Hematopoietic multipotent progenitor cell treated with erythropoietin and hydrocortisone succinate and interleukin-3 and kit ligand, for 8 days (in vitro differentiated cells): ENCODE results near the gene GPS1.
"Not testable (repeated sequence)": the region's sequence is repeated elsewhere in the genome, so short reads cannot be mapped to it uniquely, and the experiment has no call there.

Experiments
- DNase-seq: peaks from one replicate; pipeline ENCODE4 v3.0.0-alpha.2; 2015

GPS1 gene

GRCh38 chr17:82029391-82029790, 22.3 kb upstream of the GPS1 start:
- DNase-seq: no peak

GRCh38 chr17:82029990-82030469, 21.7 kb upstream of the GPS1 start:
- DNase-seq: no peak

- peak; percentile 76 for DNase-seq
Observed at GRCh38 chr17:82030470-82031302, 21.0 kb upstream of the GPS1 start.

- no peak for DNase-seq
Observed at GRCh38 chr17:82031303-82031884, 20.3 kb upstream of the GPS1 start, which contains the start of gene RAC3. RAC3 (plus strand) TSS chr17:82031678; CDS start chr17:82031762, 84 bp downstream.

GRCh38 chr17:82031885-82032627, 19.6 kb upstream of the GPS1 start:
- DNase-seq: peak; percentile 11

GRCh38 chr17:82033359-82034085, 18.2 kb upstream of the GPS1 start:
- DNase-seq: no peak

GRCh38 chr17:82034371-82035011, 17.2 kb upstream of the GPS1 start:
- no peak for DNase-seq

GRCh38 chr17:82035488-82035887, 16.2 kb upstream of the GPS1 start:
- no peak for DNase-seq

GRCh38 chr17:82035956-82036633, 15.6 kb upstream of the GPS1 start:
- DNase-seq: no peak

GRCh38 chr17:82036634-82037091, 15.0 kb upstream of the GPS1 start:
- DNase-seq: no peak

GRCh38 chr17:82037092-82037888, 14.4 kb upstream of the GPS1 start, which contains the start of gene DCXR:
DCXR (minus strand) TSS chr17:82037697; CDS start chr17:82037682, 15 bp downstream.
- peak; percentile 97 for DNase-seq

GRCh38 chr17:82037889-82038195, 13.9 kb upstream of the GPS1 start:
- DNase-seq: no peak

GRCh38 chr17:82038796-82039409, 12.8 kb upstream of the GPS1 start:
- not testable (repeated sequence) for DNase-seq

- DNase-seq: no peak
Observed at GRCh38 chr17:82039695-82040299, 11.9 kb upstream of the GPS1 start.

GRCh38 chr17:82041144-82041814, 10.4 kb upstream of the GPS1 start:
- no peak for DNase-seq

- no peak for DNase-seq
Observed at GRCh38 chr17:82042649-82043048, 9.0 kb upstream of the GPS1 start.

- DNase-seq: no peak
Observed at GRCh38 chr17:82043507-82043906, 8.2 kb upstream of the GPS1 start.

- DNase-seq: no peak
Observed at GRCh38 chr17:82045936-82046484, 5.7 kb upstream of the GPS1 start.

- no peak for DNase-seq
Observed at GRCh38 chr17:82046903-82047302, 4.8 kb upstream of the GPS1 start.
